Breast epithelium (tissue), 3 donors: ENCODE results near the gene PIGW.

ENCODE experiments used
- POLR2A ChIP-seq: fragments of 450-650 bp; IDR thresholded peaks from one replicate; pipeline ENCODE4 v1.6.1; 2016; ENCODE audit warnings: antibody characterized with exemption, mild to moderate bottlenecking, moderate library complexity
- POLR2AphosphoS5 ChIP-seq, 3 donors: sonication (generic); formaldehyde crosslinking; IDR thresholded peaks; one replicate each; pipeline ENCODE4 v1.6.1; 2017; ENCODE audit warnings: antibody characterized with exemption in 3 of 3
- TF ChIP-seq, protein P1 (sequence below), 3 donors: fragments of 450-650 bp; IDR thresholded peaks; one replicate each; pipeline ENCODE4 v1.5.1; 2016 to 2017; ENCODE audit warnings: antibody characterized with exemption in 3 of 3, mild to moderate bottlenecking in 3 of 3, moderate library complexity in 3 of 3

DNA sequence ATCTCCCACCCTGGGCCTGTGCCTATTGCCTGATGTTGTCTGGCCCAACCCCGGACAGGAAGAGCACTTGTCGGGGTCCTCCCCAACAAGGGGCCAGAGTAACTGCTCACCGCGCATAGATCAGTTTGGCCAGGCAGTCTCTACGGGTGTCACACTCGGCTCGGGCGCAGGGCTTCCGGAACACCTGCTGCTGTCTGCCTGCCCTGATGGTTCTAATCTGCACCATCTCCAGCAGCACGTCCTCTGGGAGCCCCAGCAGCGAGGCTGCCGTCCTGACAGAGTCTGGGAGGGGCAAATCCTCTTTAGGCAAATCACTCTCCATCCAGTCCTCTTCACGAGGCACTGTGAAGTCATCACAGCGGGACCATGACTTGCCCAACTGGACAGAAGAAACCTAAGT is 24.2 kb upstream of the PIGW start:
- TF ChIP-seq, protein P1, sequence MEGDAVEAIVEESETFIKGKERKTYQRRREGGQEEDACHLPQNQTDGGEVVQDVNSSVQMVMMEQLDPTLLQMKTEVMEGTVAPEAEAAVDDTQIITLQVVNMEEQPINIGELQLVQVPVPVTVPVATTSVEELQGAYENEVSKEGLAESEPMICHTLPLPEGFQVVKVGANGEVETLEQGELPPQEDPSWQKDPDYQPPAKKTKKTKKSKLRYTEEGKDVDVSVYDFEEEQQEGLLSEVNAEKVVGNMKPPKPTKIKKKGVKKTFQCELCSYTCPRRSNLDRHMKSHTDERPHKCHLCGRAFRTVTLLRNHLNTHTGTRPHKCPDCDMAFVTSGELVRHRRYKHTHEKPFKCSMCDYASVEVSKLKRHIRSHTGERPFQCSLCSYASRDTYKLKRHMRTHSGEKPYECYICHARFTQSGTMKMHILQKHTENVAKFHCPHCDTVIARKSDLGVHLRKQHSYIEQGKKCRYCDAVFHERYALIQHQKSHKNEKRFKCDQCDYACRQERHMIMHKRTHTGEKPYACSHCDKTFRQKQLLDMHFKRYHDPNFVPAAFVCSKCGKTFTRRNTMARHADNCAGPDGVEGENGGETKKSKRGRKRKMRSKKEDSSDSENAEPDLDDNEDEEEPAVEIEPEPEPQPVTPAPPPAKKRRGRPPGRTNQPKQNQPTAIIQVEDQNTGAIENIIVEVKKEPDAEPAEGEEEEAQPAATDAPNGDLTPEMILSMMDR (IDR thresholded peaks at IDR 0.05) = no peak
- no peak for TF ChIP-seq POLR2A
- TF ChIP-seq POLR2AphosphoS5 (IDR thresholded peaks at IDR 0.05) = no peak
